ENCODE data around the gene MSANTD1.

The MSANTD1 gene

GRCh38 chr4:3251691-3252479, 2.9 kb downstream of the MSANTD1 start:
- H3K27ac ChIP-seq = no peak overlapping the region

DNA sequence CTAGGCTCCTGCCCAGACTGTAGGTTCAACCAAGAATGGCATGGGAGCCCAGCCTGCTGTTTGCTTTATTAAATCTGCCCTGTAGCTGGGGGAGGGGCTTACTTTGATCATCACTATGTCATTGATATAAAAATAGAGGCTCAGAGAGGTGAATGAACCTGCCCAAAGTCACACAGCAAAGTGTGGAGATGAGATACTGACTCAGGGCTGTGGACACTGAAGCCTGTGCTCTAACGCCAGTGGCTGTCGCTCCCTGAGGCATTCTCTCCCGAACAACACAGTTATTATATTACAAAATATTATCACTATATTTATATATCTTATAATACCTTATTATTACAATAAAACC, 3.5 kb downstream of the MSANTD1 start:
- no peak overlapping the region for H3K27ac ChIP-seq
- TF ChIP-seq, protein P1, sequence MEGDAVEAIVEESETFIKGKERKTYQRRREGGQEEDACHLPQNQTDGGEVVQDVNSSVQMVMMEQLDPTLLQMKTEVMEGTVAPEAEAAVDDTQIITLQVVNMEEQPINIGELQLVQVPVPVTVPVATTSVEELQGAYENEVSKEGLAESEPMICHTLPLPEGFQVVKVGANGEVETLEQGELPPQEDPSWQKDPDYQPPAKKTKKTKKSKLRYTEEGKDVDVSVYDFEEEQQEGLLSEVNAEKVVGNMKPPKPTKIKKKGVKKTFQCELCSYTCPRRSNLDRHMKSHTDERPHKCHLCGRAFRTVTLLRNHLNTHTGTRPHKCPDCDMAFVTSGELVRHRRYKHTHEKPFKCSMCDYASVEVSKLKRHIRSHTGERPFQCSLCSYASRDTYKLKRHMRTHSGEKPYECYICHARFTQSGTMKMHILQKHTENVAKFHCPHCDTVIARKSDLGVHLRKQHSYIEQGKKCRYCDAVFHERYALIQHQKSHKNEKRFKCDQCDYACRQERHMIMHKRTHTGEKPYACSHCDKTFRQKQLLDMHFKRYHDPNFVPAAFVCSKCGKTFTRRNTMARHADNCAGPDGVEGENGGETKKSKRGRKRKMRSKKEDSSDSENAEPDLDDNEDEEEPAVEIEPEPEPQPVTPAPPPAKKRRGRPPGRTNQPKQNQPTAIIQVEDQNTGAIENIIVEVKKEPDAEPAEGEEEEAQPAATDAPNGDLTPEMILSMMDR (conservative IDR thresholded peaks at IDR 0.05) = no peak

More at GRCh38 chr4:3251691-3252479, 2.9 kb downstream of the MSANTD1 start:
- TF ChIP-seq, protein P1 (conservative IDR thresholded peaks at IDR 0.05) = no peak

- no peak overlapping the region for H3K27ac ChIP-seq
- TF ChIP-seq, protein P1 (conservative IDR thresholded peaks at IDR 0.05) = no peak
Observed at GRCh38 chr4:3252831-3253641, 4.1 kb downstream of the MSANTD1 start.

DNA sequence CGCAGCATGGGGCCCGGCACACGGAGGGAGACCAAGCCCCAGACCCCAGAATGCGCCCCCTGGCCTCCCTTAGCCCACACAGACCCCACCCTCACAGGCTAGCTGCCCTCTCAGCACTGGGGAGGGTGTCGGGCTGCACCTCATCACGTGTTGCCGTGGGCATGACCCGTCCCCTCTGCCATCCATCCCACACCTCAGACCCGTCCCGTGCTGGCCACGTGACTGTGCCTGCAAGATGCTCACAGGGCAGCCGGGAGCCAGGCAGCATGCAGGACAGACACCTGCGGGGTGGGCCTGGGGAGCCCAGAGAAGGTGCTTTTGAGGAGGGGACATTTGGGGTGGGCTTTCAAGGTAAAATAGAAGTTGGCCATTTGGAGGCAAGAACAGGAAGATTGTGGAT, 4.8 kb downstream of the MSANTD1 start:
- H3K27ac ChIP-seq = no peak overlapping the region
- TF ChIP-seq, protein P1 (conservative IDR thresholded peaks at IDR 0.05) = no peak

DNA sequence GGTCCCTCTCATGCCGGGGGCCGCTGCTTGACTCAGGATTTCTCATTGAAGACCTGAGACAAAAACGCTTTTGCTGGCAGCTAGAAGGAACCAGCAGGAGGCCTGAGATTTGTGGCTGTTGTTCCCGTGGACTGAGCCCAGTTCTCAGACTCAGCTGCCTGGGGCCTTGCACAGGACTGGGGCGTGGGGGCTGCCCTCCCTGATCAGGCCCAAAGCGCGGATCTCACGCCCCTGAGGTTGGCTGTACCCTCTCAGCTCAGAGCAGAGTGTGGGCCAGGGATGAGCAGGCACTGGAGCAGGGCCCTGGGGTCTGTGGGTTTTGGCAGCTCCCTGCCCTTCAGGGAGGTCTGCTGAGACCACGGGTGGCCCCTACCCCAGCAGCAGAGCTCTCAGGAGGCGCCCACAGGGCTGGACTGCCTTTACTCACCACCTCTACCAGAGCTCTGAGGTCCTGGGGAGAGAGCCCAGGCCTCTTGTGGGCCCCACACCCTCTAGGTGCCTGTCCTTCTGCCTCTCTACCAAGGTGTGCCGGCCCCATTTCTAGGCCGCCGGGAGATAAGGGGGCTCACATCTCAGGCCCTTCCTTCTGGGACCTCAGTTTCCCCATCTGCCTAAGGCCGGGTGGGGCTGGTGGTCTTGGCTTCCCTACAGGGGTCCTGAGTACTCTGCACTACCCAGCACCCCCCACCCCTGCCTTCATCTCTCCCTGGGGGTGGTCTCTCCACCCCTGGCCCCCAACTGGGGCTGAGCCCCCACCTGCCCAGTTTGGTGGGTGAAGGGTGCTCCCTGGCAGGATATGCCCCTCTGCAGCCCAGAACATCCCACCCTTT, 5.6 kb downstream of the MSANTD1 start:
- H3K27ac ChIP-seq = no peak overlapping the region
- TF ChIP-seq, protein P1 (conservative IDR thresholded peaks at IDR 0.05) = no peak

DNA sequence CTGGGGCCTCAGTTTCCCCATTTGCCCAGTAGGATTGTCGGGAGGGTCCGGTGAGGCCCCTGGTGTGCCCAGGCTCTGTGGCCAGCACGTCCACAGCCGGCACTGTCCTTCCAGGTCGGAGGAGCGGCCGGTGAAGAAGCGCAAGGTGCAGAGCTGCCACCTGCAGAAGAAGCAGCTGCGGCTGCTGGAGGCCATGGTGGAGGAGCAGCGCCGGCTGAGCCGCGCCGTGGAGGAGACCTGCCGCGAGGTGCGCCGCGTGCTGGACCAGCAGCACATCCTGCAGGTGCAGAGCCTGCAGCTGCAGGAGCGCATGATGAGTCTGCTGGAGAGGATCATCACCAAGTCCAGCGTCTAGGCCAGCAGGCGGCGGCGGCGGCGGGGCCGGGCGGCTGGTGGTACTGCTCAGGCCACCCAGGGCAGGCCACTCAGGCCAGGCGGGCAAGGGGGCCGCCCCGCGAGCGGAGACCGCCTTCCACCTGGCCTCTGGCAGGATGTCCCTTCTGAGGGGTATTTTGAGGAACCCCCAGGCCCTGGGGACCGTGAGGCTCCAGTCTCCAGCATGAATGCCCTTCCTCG, 6.7 kb downstream of the MSANTD1 start:
- no peak overlapping the region for H3K27ac ChIP-seq
- TF ChIP-seq, protein P1 (conservative IDR thresholded peaks at IDR 0.05) = no peak
